GM12878 (cell line): ENCODE results near the gene MACROD2. TPM values are rescaled to one million over a fixed set of nuclear protein-coding genes. Genes with fewer than 3 reads are reported as not detected.

Experiments used
- ATAC-seq: fragments of 200-7000 bp; cut with Tn5 transposase; 3 replicates; pipeline ENCODE4 v1.9.1; 2020; ENCODE audit warnings: mild to moderate bottlenecking, moderate library complexity
- BruUV-seq: library from RNA; stranded (reverse); fragments of 400-500 nt; replicated peaks from 2 replicates; lab custom pipeline; 2021; lab: Mats Ljungman, UMichigan
- CTCF ChIA-PET: fragments of 300-600 bp; sonication (Branson Sonifier 250); formaldehyde crosslinking; extraction: SDS; loops from one replicate; lab custom pipeline; 2021; ENCODE audit warnings: inconsistent platforms; lab: Yijun Ruan, JAX
- POLR2A ChIA-PET: fragments of 350-600 bp; formaldehyde crosslinking; extraction: SDS; loops from one replicate; lab custom pipeline; 2021; ENCODE audit warnings: inconsistent platforms; lab: Charles Lee
- RAD21 ChIA-PET: fragments of 300-600 bp; sonication (Branson Sonifier 250); formaldehyde crosslinking; loops from one replicate; lab custom pipeline; 2023; ENCODE audit warnings: antibody characterized with exemption; ENCODE audit not compliant: unreplicated experiment; lab: Charles Lee
- SMC1A ChIA-PET: fragments of 300-600 bp; sonication (Branson Sonifier 250); formaldehyde crosslinking; loops from one replicate; lab custom pipeline; 2023; ENCODE audit not compliant: unreplicated experiment, uncharacterized antibody; lab: Charles Lee
- DNase-seq: peaks from one replicate; pipeline ENCODE4 v3.0.0-alpha.2; 2011; ENCODE audit warnings: low read depth, low spot score
- FAIRE-seq: peaks from 3 replicates; lab custom pipeline; 2011; peaks lifted over from hg19 to GRCh38; lab: Jason Lieb, UNC
- H2AFZ ChIP-seq: 2 replicates; pipeline ENCODE4 v1.6.0; 2011; ENCODE audit warnings: low read depth, low read length, control low read depth; ENCODE audit not compliant: control insufficient read depth
- H3K27ac ChIP-seq: 2 replicates; pipeline ENCODE4 v1.5.1; 2011; ENCODE audit warnings: control low read depth; ENCODE audit not compliant: control insufficient read depth, insufficient read depth
- H3K27me3 ChIP-seq, 2 experiments: replicated peaks in 1 of 2; 2 replicates each; pipeline versions ENCODE4 v1.6.0 to v1.6.1; 2011; ENCODE audit warnings: low read length in 1 of 2; ENCODE audit not compliant: control insufficient read depth in 2 of 2, insufficient read depth in 2 of 2
- H3K36me3 ChIP-seq, 2 experiments: 2 replicates each; pipeline ENCODE4 v1.5.1; 2011; ENCODE audit warnings: low read length in 1 of 2; ENCODE audit not compliant: control insufficient read depth in 2 of 2, insufficient read depth in 2 of 2
- H3K4me1 ChIP-seq: 2 replicates; pipeline ENCODE4 v1.6.1; 2011; ENCODE audit warnings: mild to moderate bottlenecking, low read length, moderate library complexity, mixed read lengths; ENCODE audit not compliant: control insufficient read depth, insufficient read depth
- H3K4me2 ChIP-seq: 2 replicates; pipeline ENCODE4 v1.6.0; 2011; ENCODE audit warnings: control low read depth; ENCODE audit not compliant: control insufficient read depth, insufficient read depth
- H3K4me3 ChIP-seq: fragments of 200-600 bp; sonication (generic); 2 replicates; pipeline ENCODE4 v1.5.1; 2016
- H3K79me2 ChIP-seq: 2 replicates; pipeline ENCODE4 v1.6.0; 2011; ENCODE audit warnings: low read length; ENCODE audit not compliant: control insufficient read depth, insufficient read depth
- H3K9ac ChIP-seq: 2 replicates; pipeline ENCODE4 v1.8.0; 2011; ENCODE audit warnings: low read length, control low read depth, mixed read lengths; ENCODE audit not compliant: control insufficient read depth, insufficient read depth
- H3K9me3 ChIP-seq: replicated peaks from 3 replicates; pipeline ENCODE4 v1.5.1; 2011; ENCODE audit warnings: mild to moderate bottlenecking, low read length; ENCODE audit not compliant: control insufficient read depth, insufficient read depth
- H4K20me1 ChIP-seq: 2 replicates; pipeline ENCODE4 v1.6.0; 2011; ENCODE audit not compliant: control insufficient read depth, insufficient read depth
- BCL11A ChIP-seq: IDR thresholded peaks from 2 replicates; pipeline ENCODE4 v1.6.1; 2011; ENCODE audit warnings: low read depth, low read length
- BRCA1 ChIP-seq: IDR thresholded peaks from 2 replicates; pipeline ENCODE4 v1.6.1; 2011; ENCODE audit warnings: low read depth, low read length, improper control_type of control experiment
- HDAC6 ChIP-seq: fragments of 200-600 bp; sonication (generic); IDR thresholded peaks from one replicate; pipeline ENCODE4 v1.8.0; 2017; ENCODE audit warnings: antibody characterized with exemption; ENCODE audit not compliant: unreplicated experiment
- IKZF1 ChIP-seq: fragments of 450-650 bp; conservative IDR thresholded peaks from 2 replicates; pipeline ENCODE4 v1.6.1; 2017; ENCODE audit warnings: antibody characterized with exemption, mild to moderate bottlenecking
- IRF4 ChIP-seq: IDR thresholded peaks from 2 replicates; pipeline ENCODE4 v1.6.1; 2011; ENCODE audit warnings: low read depth, low read length
- MLLT1 ChIP-seq: fragments of 450-650 bp; IDR thresholded peaks from 2 replicates; pipeline ENCODE4 v1.6.1; 2016; ENCODE audit warnings: mild to moderate bottlenecking
- MXI1 ChIP-seq: fragments of 150-350 bp; IDR thresholded peaks from 2 replicates; pipeline ENCODE4 v1.6.1; 2011; ENCODE audit warnings: low read depth, mild to moderate bottlenecking, inconsistent platforms, low read length, improper control_type of control experiment
- MYB ChIP-seq: fragments of 150-350 bp; IDR thresholded peaks from 2 replicates; pipeline ENCODE4 v1.6.1; 2014; ENCODE audit warnings: mild to moderate bottlenecking, low read depth, low read length, borderline replicate concordance
- NBN ChIP-seq: fragments of 450-650 bp; IDR thresholded peaks from 2 replicates; pipeline ENCODE4 v1.6.1; 2016
- RAD51 ChIP-seq: fragments of 450-650 bp; IDR thresholded peaks from 2 replicates; pipeline ENCODE4 v1.6.1; 2016; ENCODE audit warnings: moderate library complexity, mild to moderate bottlenecking, inconsistent platforms
- SMC3 ChIP-seq: IDR thresholded peaks from 2 replicates; pipeline ENCODE4 v1.6.1; 2011; ENCODE audit warnings: low read length, improper control_type of control experiment, borderline replicate concordance
- STAT1 ChIP-seq: fragments of 450-650 bp; conservative IDR thresholded peaks from 2 replicates; pipeline ENCODE4 v1.6.1; 2014; ENCODE audit warnings: antibody characterized with exemption, mild to moderate bottlenecking
- WGBS: methylation state at CpG from one replicate; pipeline ENCODE4 v1.1.6; 2016; ENCODE audit warnings: low lambda C conversion rate; ENCODE audit not compliant: insufficient replicate concordance, insufficient coverage; ENCODE audit errors: missing lambda C conversion rate; 5-methylcytosine and 5-hydroxymethylcytosine counted together
- in situ Hi-C: fragments of 300-500 bp; cut with MboI; formaldehyde crosslinking; loops from 9 replicates; pipeline ENCODE4 v1.14.3; 2018; ENCODE audit warnings: mixed read lengths
- intact Hi-C: fragments of 100-400 bp; cut with micrococcal nuclease; formaldehyde crosslinking; loops from one replicate; pipeline ENCODE4 v1.14.2; 2022; ENCODE audit not compliant: unreplicated experiment
- polyA plus RNA-seq, 11 experiments: library from polyadenylated mRNA; depleted of rRNA in 4 of 11; unstranded in 6 of 11; stranded (reverse) in 5 of 11; fragments of >200 nt; fragmentation: Nextera tagmentation in 4 of 11; fragmentation: Illumina TruSeq in 1 of 11; extraction: Ambion mirVana in 4 of 11; extraction: Trizol in 1 of 11; gene quantifications; 1 replicate in 1 of 11; 2 replicates in 10 of 11; pipeline versions ENCODE4 v1.2.1 to v1.2.3, GENCODE V29; 2011 to 2016; ENCODE audit warnings: inconsistent platforms in 2 of 11, missing spikeins in 2 of 11, low read depth in 1 of 11
- total RNA-seq, 4 experiments: library from RNA; depleted of rRNA in 3 of 4; stranded (reverse); fragments of >200 nt in 3 of 4; fragmentation: Illumina TruSeq in 1 of 4; extraction: Trizol in 1 of 4; gene quantifications; 2 replicates each; pipeline versions ENCODE4 v1.2.1 to v1.2.3, GENCODE V29; 2013 to 2021

MACROD2 gene
- total and polyA plus RNA-seq, 10 of the 15 experiments (the other 5 are each of a cell fraction or from before 2014, with no cell fraction given): 1.1 to 21.5 (median 2.2) TPM

- no peaks in the 10 kb centered on the region for H3K79me2 ChIP-seq
- no peaks in the 10 kb centered on the region for H4K20me1 ChIP-seq
- ChIA-PET RAD21 (no interaction called here), POLR2A (no interaction called here), CTCF (no interaction called here), SMC1A (interaction anchor here (1.0 kb wide), 1 partner anchor 12 kb away, joined by 3 read pairs; no protein-coding TSS in a partner anchor)
- no peak overlapping the region for H2AFZ ChIP-seq
- in situ Hi-C loops: no loop called here
- H3K9ac ChIP-seq: no peak overlapping the region
- no peaks in the 10 kb centered on the region for H3K27me3 ChIP-seq
- ATAC-seq: no peak
- H3K4me3 ChIP-seq: no peak overlapping the region
- no peaks in the 10 kb centered on the region; the same call in 1 of the 2 replicates for H3K4me1 ChIP-seq
- H3K4me2 ChIP-seq: no peak overlapping the region
- no peak for TF ChIP-seq IKZF1
- H3K9me3 ChIP-seq: no peaks in the 10 kb centered on the region; the same call in 2 of the 3 replicates
- BruUV-seq: no TSS peak
- H3K36me3 ChIP-seq: no peaks in the 10 kb centered on the region
- no peak overlapping the region for H3K27ac ChIP-seq
- FAIRE-seq: no peak
- intact Hi-C loops: no loop called here
- WGBS: 83% methylated on average over 4 of the region's 4 CpGs
- DNase-seq: no peak
These were observed 1297.1 kb downstream of the MACROD2 start for GRCh38 chr20:15292405-15292804.

GRCh38 chr20:15296422-15296821 lies 1301.1 kb downstream of the MACROD2 start:
- H4K20me1 ChIP-seq: no peaks in the 10 kb centered on the region
- TF ChIP-seq SMC3 (no peak), BRCA1 (no peak), MLLT1 (no peak), MYB (no peak), HDAC6 (no peak), IRF4 (no peak), STAT1 (no peak), RAD51 (no peak), BCL11A (no peak), NBN (no peak), MXI1 (no peak)
- H3K9me3 ChIP-seq: no peaks in the 10 kb centered on the region; the same call in 2 of the 3 replicates
- FAIRE-seq: no peak
- no TSS peak for BruUV-seq
- H3K4me3 ChIP-seq: no peak overlapping the region
- in situ Hi-C loops: no loop called here
- H3K27me3 ChIP-seq: no peaks in the 10 kb centered on the region
- H3K27ac ChIP-seq: no peak overlapping the region
- RAD21 ChIA-PET: no interaction called here
- no peak overlapping the region for H2AFZ ChIP-seq
- POLR2A ChIA-PET: no interaction called here
- no peak overlapping the region for H3K9ac ChIP-seq
- H3K79me2 ChIP-seq: no peaks in the 10 kb centered on the region
- H3K4me2 ChIP-seq: no peak overlapping the region
- no peak for DNase-seq
- H3K4me1 ChIP-seq: no peaks in the 10 kb centered on the region
- no peak for ATAC-seq
- CTCF ChIA-PET: interaction anchor here (0.6 kb wide), 1 partner anchor 455 kb away, joined by 3 read pairs; no protein-coding TSS in a partner anchor
- H3K36me3 ChIP-seq: no peaks in the 10 kb centered on the region
- intact Hi-C loops: no loop called here
- SMC1A ChIA-PET: no interaction called here
